HG03521 (cell line): ENCODE measurements around the gene TMEM214.

Experiments
- ATAC-seq: cut with Tn5 transposase; IDR thresholded peaks from one replicate; pipeline ENCODE4 v1.9.1; 2021; ENCODE audit warnings: mild to moderate bottlenecking, moderate library complexity; ENCODE audit not compliant: unreplicated experiment

The TMEM214 gene, protein sequence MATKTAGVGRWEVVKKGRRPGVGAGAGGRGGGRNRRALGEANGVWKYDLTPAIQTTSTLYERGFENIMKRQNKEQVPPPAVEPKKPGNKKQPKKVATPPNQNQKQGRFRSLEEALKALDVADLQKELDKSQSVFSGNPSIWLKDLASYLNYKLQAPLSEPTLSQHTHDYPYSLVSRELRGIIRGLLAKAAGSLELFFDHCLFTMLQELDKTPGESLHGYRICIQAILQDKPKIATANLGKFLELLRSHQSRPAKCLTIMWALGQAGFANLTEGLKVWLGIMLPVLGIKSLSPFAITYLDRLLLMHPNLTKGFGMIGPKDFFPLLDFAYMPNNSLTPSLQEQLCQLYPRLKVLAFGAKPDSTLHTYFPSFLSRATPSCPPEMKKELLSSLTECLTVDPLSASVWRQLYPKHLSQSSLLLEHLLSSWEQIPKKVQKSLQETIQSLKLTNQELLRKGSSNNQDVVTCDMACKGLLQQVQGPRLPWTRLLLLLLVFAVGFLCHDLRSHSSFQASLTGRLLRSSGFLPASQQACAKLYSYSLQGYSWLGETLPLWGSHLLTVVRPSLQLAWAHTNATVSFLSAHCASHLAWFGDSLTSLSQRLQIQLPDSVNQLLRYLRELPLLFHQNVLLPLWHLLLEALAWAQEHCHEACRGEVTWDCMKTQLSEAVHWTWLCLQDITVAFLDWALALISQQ

GRCh38 chr2:27032495-27033252 is at the start of gene TMEM214:
TMEM214 (plus strand) TSS chr2:27032965; CDS start chr2:27033016, 51 bp downstream.
- peak; percentile 92 for ATAC-seq

DNA sequence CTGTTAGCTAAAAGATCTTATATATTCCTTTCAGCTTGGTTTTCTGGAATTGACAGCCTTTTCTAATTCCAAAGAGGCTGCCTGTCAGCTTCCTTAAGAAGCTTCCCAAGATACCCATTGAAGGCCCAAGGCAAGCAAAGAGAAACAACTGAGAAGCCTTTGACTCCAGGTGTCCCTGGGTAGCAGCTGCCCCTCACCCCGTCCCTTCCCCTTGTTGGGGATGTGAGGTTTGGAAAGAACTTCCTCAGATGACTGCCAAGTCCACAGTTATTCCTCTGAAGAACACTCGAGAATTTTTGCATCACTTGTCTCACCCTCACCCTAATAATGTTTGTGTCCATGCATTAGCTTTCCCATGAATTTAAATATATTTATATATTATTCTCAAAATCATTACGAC is 49.0 kb upstream of the TMEM214 start:
- no peak for ATAC-seq

DNA sequence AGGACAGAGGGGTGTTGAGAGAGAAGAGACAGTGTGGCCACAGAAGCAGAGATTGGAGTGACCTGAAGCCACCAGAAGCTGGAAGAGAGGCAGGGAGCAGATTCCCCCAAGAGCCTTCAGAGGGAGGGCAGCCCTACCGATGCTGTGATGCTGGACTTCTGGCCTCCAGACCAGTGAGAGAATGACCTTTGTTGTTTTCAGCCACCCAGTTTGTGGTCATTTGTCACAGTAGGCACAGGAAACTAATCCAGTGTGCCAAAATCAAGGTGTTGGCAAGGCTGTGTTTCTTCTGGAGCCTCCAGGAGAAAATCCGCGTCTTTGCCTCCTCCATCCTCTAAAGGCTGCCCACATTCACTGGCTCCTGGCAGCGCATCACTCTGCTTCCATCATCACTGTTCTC is 47.0 kb upstream of the TMEM214 start:
- ATAC-seq = no peak

DNA sequence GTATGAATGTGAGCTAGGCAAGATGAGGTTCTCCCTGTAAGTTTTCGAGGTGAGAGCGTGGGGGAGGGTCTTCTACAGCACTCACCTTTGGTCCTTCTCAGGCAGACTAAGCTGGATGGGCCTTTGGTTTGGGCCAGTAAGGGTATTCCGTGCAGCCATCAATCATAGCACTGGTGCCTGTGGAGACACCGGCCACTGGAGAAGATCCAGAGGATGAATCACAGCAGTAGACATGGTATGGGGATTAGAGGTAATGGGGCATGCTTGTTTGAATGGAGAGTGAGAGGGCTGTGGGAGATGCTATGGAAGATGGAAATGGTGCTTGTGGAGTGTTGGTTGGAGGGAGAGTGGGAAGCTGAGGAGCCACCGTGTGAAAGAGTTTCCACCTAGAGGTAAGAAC is 46.2 kb upstream of the TMEM214 start:
- ATAC-seq = no peak

DNA sequence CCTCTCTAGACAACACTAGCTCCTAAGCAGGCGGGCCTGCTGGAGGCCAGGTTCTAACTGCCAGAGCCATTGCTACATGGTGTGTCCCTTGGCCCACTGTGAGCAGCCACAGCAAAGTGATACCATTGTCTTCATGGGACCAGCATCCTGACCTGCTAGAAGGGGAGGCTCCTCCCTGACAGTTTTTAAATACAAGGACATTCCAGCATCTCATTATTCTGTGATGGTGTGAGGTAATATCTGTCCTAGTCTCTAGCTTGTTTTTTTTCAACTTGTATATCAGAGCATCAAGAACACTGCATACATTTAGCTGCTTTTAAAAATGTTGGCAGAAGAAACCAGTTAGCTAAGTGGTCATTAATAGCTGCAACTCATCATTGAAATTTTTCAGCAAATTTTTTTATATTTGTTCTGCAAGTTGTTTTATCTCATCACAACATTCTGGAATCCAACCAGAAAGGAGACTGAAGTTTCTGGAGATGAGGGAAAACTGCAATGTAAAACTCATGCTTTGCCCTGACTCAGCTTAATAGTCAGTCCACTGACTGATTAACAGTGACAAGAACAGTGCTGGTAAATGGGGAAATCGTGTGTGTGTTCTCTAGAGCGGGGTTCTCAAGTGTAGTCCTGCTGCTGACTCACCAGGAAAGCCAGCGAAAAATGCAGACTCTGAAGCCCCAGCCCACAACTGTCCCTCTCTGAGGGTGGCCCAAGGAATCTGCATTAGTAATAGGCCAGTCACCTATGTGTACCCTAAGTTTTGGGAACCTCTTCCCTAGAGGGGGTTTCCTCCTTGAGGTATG is 44.5 kb upstream of the TMEM214 start:
- ATAC-seq = no peak

DNA sequence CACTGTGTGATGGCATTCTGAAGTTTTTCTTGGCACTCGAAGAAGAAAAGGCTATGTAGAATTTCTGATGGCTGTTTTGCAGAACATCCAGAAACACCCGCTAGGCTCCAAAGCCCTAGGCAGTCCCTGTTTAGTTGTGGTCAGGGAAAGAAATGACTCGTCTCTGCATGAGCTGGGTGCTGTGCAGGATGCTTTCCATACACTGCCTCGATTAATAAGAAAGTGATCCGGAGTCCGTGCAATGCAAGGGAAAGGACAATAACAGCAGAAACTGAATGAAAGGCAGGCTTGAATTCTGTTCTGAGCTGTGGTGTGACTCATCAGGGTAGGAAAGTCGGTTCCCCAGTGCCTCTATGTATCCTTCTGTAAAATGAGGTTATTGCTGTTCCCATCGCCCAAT is 43.6 kb upstream of the TMEM214 start:
- ATAC-seq = no peak

DNA sequence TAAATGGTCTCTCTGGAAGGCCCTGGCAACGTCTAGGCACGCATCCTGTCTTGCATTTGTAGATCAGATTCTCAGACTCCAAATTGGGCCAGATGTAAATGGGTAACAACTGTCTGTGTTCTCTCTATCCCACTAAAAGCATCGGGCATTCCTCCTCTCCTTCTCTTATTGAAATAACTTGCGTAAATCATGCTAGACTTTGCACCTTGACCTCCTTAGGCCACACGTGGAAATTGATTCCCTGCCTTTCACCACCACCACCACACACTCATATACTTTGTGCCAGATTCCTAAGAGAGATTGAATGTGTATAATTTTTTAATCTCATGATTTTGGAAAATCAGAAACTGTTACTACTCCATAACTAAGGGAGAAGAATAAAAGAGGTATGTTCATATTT is 41.0 kb upstream of the TMEM214 start:
- no peak for ATAC-seq

GRCh38 chr2:26993768-26994167 is 39.0 kb upstream of the TMEM214 start:
- ATAC-seq = no peak

- no peak for ATAC-seq
Observed at GRCh38 chr2:26994983-26995382, 37.8 kb upstream of the TMEM214 start.

GRCh38 chr2:26997394-26997793 is 35.4 kb upstream of the TMEM214 start:
- no peak for ATAC-seq

- ATAC-seq = no peak
Observed at GRCh38 chr2:26998323-26998722, 34.4 kb upstream of the TMEM214 start.

DNA sequence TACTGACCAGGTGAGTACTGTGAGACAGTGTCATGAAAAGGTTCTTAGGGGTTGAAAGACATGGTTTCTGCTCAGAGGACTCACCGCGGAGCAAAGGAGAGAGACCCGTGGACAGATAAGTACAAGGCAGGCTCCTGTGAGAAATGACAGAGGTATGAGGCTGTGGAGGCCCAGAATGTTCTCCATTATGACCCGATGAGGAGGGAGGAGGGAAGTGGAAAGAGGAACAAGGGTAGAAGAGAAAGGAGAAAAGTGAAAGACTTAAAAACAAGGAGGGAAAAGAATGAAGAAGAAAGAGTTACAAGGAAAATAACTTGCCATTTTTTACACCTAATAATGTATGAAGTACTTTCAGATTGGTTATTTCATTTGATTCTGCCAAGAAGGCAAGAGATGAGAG is 32.5 kb upstream of the TMEM214 start:
- ATAC-seq = no peak

- no peak for ATAC-seq
Observed at GRCh38 chr2:27000995-27001394, 31.8 kb upstream of the TMEM214 start.

- no peak for ATAC-seq
Observed at GRCh38 chr2:27001950-27002349, 30.8 kb upstream of the TMEM214 start.

DNA sequence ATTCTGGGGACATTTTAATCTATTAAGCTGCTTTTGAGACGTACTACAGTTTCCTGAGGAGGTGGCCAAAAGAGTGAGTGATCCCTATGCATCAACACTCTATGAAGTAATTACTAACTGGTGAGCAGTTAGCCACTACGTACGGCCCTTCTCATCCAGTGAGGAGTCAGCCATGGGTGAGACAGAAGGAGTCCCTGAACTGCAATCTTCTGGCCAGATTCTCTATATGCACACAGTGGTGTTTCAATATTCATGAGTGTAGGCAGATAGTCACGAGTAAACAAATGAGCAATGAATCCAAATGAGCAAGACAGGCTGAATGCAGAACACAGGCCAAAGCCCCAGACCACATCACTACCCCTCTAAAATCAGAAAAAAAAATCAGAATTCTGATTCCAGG is 29.8 kb upstream of the TMEM214 start:
- ATAC-seq = no peak

- ATAC-seq = no peak
Observed at GRCh38 chr2:27003857-27004256, 28.9 kb upstream of the TMEM214 start.

DNA sequence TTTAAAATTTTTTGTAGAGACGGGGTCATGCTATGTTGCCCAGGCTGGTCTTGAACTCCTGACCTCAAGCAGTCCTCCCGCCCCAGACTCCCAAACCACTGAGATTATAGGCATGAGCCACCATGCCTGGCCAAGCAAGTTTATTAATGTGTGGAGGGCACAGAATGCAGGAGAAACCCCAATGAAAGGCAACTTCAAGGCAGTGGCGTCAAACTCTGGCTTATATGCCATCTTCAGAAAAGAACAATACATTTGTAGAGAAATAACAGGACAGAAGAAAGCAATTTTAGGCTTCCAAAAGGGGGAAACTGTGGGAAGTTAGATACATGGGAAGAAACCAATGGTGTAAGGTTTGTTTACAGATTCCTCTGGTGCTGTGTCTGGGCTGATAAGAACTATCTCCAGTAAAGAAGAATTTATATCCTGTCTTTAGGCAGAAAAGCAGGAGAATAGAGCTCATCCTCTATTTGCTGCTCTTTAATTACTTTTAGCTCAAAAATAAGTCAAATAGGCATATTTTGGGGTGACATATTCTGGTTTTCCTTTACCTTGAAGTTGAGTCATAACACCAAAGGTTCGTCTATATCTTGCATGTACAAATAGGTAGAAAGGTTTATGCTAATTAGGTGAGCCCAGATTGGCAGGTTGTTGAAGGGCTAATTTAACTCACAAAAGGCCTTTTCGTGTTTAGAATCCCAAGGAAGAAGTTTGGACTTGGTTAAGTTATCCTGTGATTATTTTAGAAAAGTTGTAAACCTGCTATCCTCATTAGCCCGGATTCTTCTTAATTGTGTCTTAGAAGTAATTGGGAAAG is 26.0 kb upstream of the TMEM214 start:
- no peak for ATAC-seq

GRCh38 chr2:27007416-27008374 is 25.1 kb upstream of the TMEM214 start:
- no peak for ATAC-seq

GRCh38 chr2:27008678-27009077 is 24.1 kb upstream of the TMEM214 start:
- no peak for ATAC-seq
